Left ventricle myocardium inferior (tissue), 1 donor: ENCODE measurements around the gene MDGA2. TPM values are rescaled to one million over a fixed set of nuclear protein-coding genes. Genes with fewer than 3 reads are reported as not detected.

ENCODE experiments used
- DNase-seq: peaks from one replicate; pipeline ENCODE4 v3.0.0-alpha.2; 2020
- H3K27ac ChIP-seq: fragments of 200-600 bp; replicated peaks from 2 replicates; pipeline ENCODE4 v1.8.0; 2021
- H3K27me3 ChIP-seq: fragments of 200-600 bp; 2 replicates; pipeline ENCODE4 v1.8.0; 2021; ENCODE audit warnings: low read depth
- H3K36me3 ChIP-seq: fragments of 200-600 bp; 2 replicates; pipeline ENCODE4 v1.8.0; 2021
- H3K4me1 ChIP-seq: fragments of 200-600 bp; 2 replicates; pipeline ENCODE4 v1.8.0; 2021
- H3K4me3 ChIP-seq: fragments of 200-600 bp; 2 replicates; pipeline ENCODE4 v1.8.0; 2021; ENCODE audit warnings: mild to moderate bottlenecking, moderate library complexity
- H3K9me3 ChIP-seq: fragments of 200-600 bp; replicated peaks from 2 replicates; pipeline ENCODE4 v1.8.0; 2021
- CTCF ChIP-seq: fragments of 200-600 bp; IDR thresholded peaks from 2 replicates; pipeline ENCODE4 v1.8.0; 2021; ENCODE audit warnings: antibody characterized with exemption, mild to moderate bottlenecking, borderline replicate concordance
- intact Hi-C: fragments of 100-400 bp; cut with micrococcal nuclease; formaldehyde crosslinking; loops from one replicate; pipeline ENCODE4 v1.11.0; 2022
- total RNA-seq: library from RNA; stranded (reverse); fragmentation: NEBNext Ultra II Directional; extraction: Animal tissue kit (Norgen Biotek cat#: 25700); gene quantifications from one replicate; pipeline ENCODE4 v1.2.1, GENCODE V29; 2021
- donor health status: DM: no; HTN: yes; CAD: no; lungs with severe emphysema.

Gene MDGA2
- total RNA-seq, 1 donor from 2014 or later = 0.19 TPM

- Histone ChIP-seq H3K36me3 (no peaks in the 10 kb centered on the region), H3K9me3 (no peaks in the 10 kb centered on the region), H3K4me1 (peaks cover 22% of the 10 kb centered on the region), H3K27me3 (peaks cover 94% of the 10 kb centered on the region), H3K4me3 (peak overlapping the region; percentile 48), H3K27ac (no peak overlapping the region)
- no peak for TF ChIP-seq CTCF
- intact Hi-C loops = no loop called here
- DNase-seq = no peak
Observed at GRCh38 chr14:47674543-47675465, 601 bp downstream of the MDGA2 start.

GRCh38 chr14:47674148-47674542, 1.3 kb downstream of the MDGA2 start:
- Histone ChIP-seq H3K9me3 (no peaks in the 10 kb centered on the region), H3K36me3 (no peaks in the 10 kb centered on the region), H3K4me1 (peaks cover 22% of the 10 kb centered on the region), H3K27ac (no peak overlapping the region), H3K27me3 (peaks cover 91% of the 10 kb centered on the region), H3K4me3 (peak overlapping the region; percentile 48)
- no peak for TF ChIP-seq CTCF
- intact Hi-C loops = no loop called here
- DNase-seq = no peak

DNA sequence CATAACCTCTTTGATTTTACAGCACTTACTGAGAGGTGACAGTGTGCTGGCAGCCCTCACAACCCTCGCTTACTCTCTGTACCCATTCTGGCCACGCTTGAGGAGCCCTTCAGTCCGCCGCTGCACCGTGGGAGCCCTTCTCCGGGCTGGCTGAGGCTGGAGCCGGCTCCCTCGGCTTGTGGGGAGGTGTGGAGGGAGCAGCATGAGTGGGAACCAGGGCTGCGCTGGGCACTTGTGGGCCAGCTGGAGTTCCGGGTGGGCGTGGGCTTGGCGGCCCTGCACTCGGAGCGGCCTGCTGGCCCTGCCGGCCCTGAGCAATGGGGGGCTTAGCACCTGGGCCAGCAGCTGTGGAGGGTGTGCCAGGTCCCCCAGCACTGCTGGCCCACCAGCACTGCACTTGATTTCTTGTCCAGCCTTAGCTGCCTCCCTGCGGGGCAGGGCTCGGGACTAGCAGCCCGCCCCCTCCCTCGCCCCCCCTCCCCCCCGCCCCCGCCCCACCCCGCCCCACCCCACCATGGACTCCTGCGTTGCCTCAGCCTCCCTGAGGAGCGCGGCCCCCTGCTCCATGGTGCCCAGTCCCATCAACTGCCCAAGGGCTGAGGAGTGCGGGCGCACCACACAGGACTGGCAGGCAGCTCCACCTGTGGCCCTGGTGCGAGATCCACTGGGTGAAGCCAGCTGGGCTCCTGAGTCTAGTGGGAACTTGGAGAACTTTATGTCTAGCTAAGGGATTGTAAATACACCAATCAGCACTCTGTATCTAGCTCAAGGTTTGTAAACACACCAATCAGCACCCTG, 9.9 kb downstream of the MDGA2 start:
- Histone ChIP-seq H3K9me3 (no peaks in the 10 kb centered on the region), H3K36me3 (no peaks in the 10 kb centered on the region), H3K27ac (no peak overlapping the region), H3K4me3 (no peak overlapping the region), H3K27me3 (peaks cover 4% of the 10 kb centered on the region), H3K4me1 (no peaks in the 10 kb centered on the region)
- DNase-seq = no peak
- no peak for TF ChIP-seq CTCF
- intact Hi-C loops = no loop called here

- TF ChIP-seq CTCF = no peak
- Histone ChIP-seq H3K27me3 (no peaks in the 10 kb centered on the region), H3K4me1 (no peaks in the 10 kb centered on the region), H3K27ac (no peak overlapping the region), H3K4me3 (no peak overlapping the region), H3K36me3 (no peaks in the 10 kb centered on the region), H3K9me3 (no peaks in the 10 kb centered on the region)
- intact Hi-C loops = no loop called here
- DNase-seq = no peak
Observed at GRCh38 chr14:47662466-47662865, 12.9 kb downstream of the MDGA2 start.

- Histone ChIP-seq H3K9me3 (no peaks in the 10 kb centered on the region), H3K27me3 (no peaks in the 10 kb centered on the region), H3K36me3 (no peaks in the 10 kb centered on the region), H3K4me3 (no peak overlapping the region), H3K4me1 (no peaks in the 10 kb centered on the region), H3K27ac (no peak overlapping the region)
- TF ChIP-seq CTCF = no peak
- intact Hi-C loops = no loop called here
- DNase-seq = no peak
Observed at GRCh38 chr14:47660158-47660557, 15.2 kb downstream of the MDGA2 start.
